HepG2 (cell line): Measurements from ENCODE around the gene TPCN2.

ENCODE experiments used
- MXI1 ChIP-seq: IDR thresholded peaks from 3 replicates; pipeline ENCODE4 v1.6.1; 2012; ENCODE audit warnings: low read depth, low read length, inconsistent platforms, borderline replicate concordance
- NFRKB ChIP-seq: fragments of 450-650 bp; IDR thresholded peaks from 2 replicates; pipeline ENCODE4 v1.6.1; 2017
- POLR2A ChIP-seq, 2 experiments: IDR thresholded peaks; 2 replicates each; pipeline ENCODE4 v1.6.1; 2011; ENCODE audit warnings: low read depth in 2 of 2, low read length in 2 of 2, mild to moderate bottlenecking in 1 of 2, moderate library complexity in 1 of 2; ENCODE audit not compliant: insufficient read depth in 1 of 2

DNA sequence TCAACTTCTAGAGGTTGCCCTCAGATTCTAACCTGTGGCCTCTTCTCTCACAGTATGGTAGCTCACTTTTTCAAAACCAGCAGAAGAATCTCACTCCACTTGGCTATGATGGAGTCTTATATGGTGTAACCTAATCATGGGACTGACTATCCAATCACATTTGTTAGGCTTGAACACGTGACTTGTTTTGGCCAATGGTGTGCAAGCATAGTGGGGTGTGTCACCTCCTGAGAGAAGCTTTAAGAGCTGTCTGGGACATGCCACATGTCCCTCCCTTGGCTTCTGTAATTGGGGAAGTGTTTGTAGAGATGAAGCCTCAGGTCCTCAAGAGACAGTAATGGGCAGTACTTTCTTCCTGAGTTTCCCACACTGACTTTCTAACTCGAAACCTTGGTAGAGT is 94.2 kb downstream of the TPCN2 start:
- TF ChIP-seq MXI1 (no peak), POLR2A (IDR thresholded peaks at IDR 0.05; ENCODE audit: insufficient read depth in 1 of 2, low read depth in 2 of 2, low read length in 2 of 2) (no peak), NFRKB (no peak)
